ENCODE results near the gene C16orf87.

Gene C16orf87

DNA sequence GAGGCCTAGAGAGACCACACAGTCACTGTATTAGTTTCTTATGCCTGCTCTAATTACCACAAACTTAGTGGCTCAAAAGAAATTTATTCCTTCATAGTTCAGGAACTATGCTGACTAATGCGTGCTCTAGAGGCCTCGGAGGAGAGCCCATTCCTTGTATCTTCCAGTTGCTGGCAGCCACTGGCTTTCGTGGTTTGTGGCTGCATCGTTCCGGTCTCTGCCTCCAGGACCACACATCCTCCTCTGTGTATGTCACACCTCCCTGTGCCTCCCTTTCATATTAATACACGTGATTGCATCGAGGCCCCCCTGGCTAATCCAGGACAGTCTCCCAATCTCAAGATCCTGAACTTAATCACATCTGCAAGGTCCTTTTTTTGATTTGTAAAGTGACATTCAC, 65.9 kb downstream of the C16orf87 start:
- no peak for TF ChIP-seq PPARA (CRISPR knock-in tag; IDR thresholded peaks at IDR 0.05; ENCODE audit: borderline replicate concordance)
- no peak for TF ChIP-seq ZFP30 (CRISPR knock-in tag; IDR thresholded peaks at IDR 0.05)
- no peak for TF ChIP-seq ARNTL (CRISPR knock-in tag; IDR thresholded peaks at IDR 0.05; ENCODE audit: borderline replicate concordance, low read depth)
- TF ChIP-seq GLIS3 (CRISPR knock-in tag; IDR thresholded peaks at IDR 0.05): no peak
- no peak for TF ChIP-seq ESRRG (CRISPR knock-in tag; IDR thresholded peaks at IDR 0.05)
- TF ChIP-seq, protein P1, sequence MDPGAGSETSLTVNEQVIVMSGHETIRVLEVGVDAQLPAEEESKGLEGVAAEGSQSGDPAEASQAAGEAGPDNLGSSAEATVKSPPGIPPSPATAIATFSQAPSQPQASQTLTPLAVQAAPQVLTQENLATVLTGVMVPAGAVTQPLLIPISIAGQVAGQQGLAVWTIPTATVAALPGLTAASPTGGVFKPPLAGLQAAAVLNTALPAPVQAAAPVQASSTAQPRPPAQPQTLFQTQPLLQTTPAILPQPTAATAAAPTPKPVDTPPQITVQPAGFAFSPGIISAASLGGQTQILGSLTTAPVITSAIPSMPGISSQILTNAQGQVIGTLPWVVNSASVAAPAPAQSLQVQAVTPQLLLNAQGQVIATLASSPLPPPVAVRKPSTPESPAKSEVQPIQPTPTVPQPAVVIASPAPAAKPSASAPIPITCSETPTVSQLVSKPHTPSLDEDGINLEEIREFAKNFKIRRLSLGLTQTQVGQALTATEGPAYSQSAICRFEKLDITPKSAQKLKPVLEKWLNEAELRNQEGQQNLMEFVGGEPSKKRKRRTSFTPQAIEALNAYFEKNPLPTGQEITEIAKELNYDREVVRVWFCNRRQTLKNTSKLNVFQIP (CRISPR knock-in tag; IDR thresholded peaks at IDR 0.05; ENCODE audit: borderline replicate concordance, low read depth): no peak
- no peak for TF ChIP-seq ZNF565 (CRISPR knock-in tag; conservative IDR thresholded peaks at IDR 0.05; ENCODE audit: low read depth)
- TF ChIP-seq TCF4 (CRISPR knock-in tag; IDR thresholded peaks at IDR 0.05; ENCODE audit: borderline replicate concordance): no peak
- TF ChIP-seq ZNF70 (CRISPR knock-in tag; IDR thresholded peaks at IDR 0.05): no peak
- no peak for TF ChIP-seq ISL1 (CRISPR knock-in tag; IDR thresholded peaks at IDR 0.05)
- peak; percentile 50 for ATAC-seq

DNA sequence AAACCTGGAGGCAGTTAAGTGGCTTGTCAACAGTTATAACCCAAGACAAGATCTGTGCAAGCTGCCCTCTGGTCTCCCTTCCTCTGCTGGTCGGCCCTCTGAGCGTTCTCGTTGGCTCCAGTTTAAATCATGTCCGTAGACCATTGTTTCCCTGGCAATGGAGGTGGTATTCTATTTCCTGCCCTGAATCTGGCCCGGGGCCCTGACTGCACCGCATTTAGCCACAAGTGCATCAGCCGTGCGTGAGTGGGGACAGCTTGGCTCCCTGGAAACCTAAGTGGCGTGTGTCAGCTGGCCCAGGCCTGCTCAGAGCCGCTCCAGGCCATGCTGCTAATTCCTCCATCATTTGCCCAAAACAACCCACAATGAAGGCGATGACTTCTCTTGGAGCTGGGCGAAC, 67.8 kb downstream of the C16orf87 start:
- no peak; the same call in 1 of the 3 replicates for ATAC-seq
- TF ChIP-seq ESRRG (CRISPR knock-in tag; IDR thresholded peaks at IDR 0.05) (no peak), SNAI2 (CRISPR knock-in tag; IDR thresholded peaks at IDR 0.05) (no peak), ZNF70 (CRISPR knock-in tag; IDR thresholded peaks at IDR 0.05) (no peak), RARB (CRISPR knock-in tag; IDR thresholded peaks at IDR 0.05) (no peak), ZFP3 (CRISPR knock-in tag; IDR thresholded peaks at IDR 0.05) (no peak), TOX (CRISPR knock-in tag; IDR thresholded peaks at IDR 0.05; ENCODE audit: borderline replicate concordance) (no peak), GLIS3 (CRISPR knock-in tag; IDR thresholded peaks at IDR 0.05) (no peak), OSR1 (CRISPR knock-in tag; IDR thresholded peaks at IDR 0.05) (no peak), ISL1 (CRISPR knock-in tag; IDR thresholded peaks at IDR 0.05) (no peak)
- TF ChIP-seq, protein P1 (CRISPR knock-in tag; IDR thresholded peaks at IDR 0.05; ENCODE audit: borderline replicate concordance, low read depth): no peak
- TF ChIP-seq, protein P2, sequence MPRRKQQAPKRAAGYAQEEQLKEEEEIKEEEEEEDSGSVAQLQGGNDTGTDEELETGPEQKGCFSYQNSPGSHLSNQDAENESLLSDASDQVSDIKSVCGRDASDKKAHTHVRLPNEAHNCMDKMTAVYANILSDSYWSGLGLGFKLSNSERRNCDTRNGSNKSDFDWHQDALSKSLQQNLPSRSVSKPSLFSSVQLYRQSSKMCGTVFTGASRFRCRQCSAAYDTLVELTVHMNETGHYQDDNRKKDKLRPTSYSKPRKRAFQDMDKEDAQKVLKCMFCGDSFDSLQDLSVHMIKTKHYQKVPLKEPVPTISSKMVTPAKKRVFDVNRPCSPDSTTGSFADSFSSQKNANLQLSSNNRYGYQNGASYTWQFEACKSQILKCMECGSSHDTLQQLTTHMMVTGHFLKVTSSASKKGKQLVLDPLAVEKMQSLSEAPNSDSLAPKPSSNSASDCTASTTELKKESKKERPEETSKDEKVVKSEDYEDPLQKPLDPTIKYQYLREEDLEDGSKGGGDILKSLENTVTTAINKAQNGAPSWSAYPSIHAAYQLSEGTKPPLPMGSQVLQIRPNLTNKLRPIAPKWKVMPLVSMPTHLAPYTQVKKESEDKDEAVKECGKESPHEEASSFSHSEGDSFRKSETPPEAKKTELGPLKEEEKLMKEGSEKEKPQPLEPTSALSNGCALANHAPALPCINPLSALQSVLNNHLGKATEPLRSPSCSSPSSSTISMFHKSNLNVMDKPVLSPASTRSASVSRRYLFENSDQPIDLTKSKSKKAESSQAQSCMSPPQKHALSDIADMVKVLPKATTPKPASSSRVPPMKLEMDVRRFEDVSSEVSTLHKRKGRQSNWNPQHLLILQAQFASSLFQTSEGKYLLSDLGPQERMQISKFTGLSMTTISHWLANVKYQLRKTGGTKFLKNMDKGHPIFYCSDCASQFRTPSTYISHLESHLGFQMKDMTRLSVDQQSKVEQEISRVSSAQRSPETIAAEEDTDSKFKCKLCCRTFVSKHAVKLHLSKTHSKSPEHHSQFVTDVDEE (CRISPR knock-in tag; IDR thresholded peaks at IDR 0.05): no peak

DNA sequence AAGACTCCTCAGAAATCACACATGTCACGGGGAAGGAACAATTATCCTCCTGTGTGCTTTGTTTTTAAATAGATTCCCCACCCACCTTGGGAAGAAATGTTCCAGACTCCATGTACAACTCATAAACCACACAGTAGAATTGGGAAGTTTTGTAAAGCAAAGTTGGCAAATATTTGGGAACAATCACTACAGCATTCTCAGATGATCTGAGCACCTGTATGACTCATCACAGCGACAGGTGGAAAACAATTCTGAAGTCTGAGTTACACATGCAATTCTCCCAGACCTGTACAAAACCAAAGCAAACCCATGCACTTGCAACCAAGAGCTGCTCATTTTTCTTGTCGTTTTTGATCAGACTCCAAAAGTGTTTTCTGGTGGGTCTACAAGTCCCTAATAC, 68.4 kb downstream of the C16orf87 start:
- TF ChIP-seq SNAI2 (CRISPR knock-in tag; IDR thresholded peaks at IDR 0.05): no peak
- no peak for TF ChIP-seq ZNF8 (CRISPR knock-in tag; IDR thresholded peaks at IDR 0.05)
- TF ChIP-seq CSDC2 (CRISPR knock-in tag; IDR thresholded peaks at IDR 0.05): no peak
- no peak for TF ChIP-seq GLIS3 (CRISPR knock-in tag; IDR thresholded peaks at IDR 0.05)
- no peak for TF ChIP-seq CSRNP3 (CRISPR knock-in tag; IDR thresholded peaks at IDR 0.05)
- TF ChIP-seq PPARA (CRISPR knock-in tag; IDR thresholded peaks at IDR 0.05; ENCODE audit: borderline replicate concordance): no peak
- no peak for TF ChIP-seq ISL1 (CRISPR knock-in tag; IDR thresholded peaks at IDR 0.05)
- TF ChIP-seq ARNTL (CRISPR knock-in tag; IDR thresholded peaks at IDR 0.05; ENCODE audit: borderline replicate concordance, low read depth): no peak
- no peak for TF ChIP-seq TOX (CRISPR knock-in tag; IDR thresholded peaks at IDR 0.05; ENCODE audit: borderline replicate concordance)
- TF ChIP-seq OSR1 (CRISPR knock-in tag; IDR thresholded peaks at IDR 0.05): no peak
- TF ChIP-seq ZNF70 (CRISPR knock-in tag; IDR thresholded peaks at IDR 0.05): no peak
- no peak for TF ChIP-seq RARB (CRISPR knock-in tag; IDR thresholded peaks at IDR 0.05)
- TF ChIP-seq, protein P1 (CRISPR knock-in tag; IDR thresholded peaks at IDR 0.05; ENCODE audit: borderline replicate concordance, low read depth): no peak
- no peak for TF ChIP-seq ZFP30 (CRISPR knock-in tag; IDR thresholded peaks at IDR 0.05)
- TF ChIP-seq ZNF565 (CRISPR knock-in tag; conservative IDR thresholded peaks at IDR 0.05; ENCODE audit: low read depth): no peak
- TF ChIP-seq, protein P3, sequence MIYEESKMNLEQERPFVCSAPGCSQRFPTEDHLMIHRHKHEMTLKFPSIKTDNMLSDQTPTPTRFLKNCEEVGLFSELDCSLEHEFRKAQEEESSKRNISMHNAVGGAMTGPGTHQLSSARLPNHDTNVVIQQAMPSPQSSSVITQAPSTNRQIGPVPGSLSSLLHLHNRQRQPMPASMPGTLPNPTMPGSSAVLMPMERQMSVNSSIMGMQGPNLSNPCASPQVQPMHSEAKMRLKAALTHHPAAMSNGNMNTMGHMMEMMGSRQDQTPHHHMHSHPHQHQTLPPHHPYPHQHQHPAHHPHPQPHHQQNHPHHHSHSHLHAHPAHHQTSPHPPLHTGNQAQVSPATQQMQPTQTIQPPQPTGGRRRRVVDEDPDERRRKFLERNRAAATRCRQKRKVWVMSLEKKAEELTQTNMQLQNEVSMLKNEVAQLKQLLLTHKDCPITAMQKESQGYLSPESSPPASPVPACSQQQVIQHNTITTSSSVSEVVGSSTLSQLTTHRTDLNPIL (CRISPR knock-in tag; IDR thresholded peaks at IDR 0.05; ENCODE audit: low read depth): no peak
- ATAC-seq: no peak
